SK-N-SH treated with all-trans-retinoic acid at 6 μM for 48 hours (cell line): ENCODE data around the gene HHATL.

Experiments used
- ARNTL ChIP-seq: fragments of 450-650 bp; formaldehyde crosslinking; IDR thresholded peaks from 2 replicates; pipeline ENCODE4 v1.5.0; 2020; ENCODE audit warnings: low read depth, mild to moderate bottlenecking, moderate library complexity, borderline replicate concordance
- ESRRG ChIP-seq: fragments of 250-450 bp; sonication (Bioruptor Pico); IDR thresholded peaks from 2 replicates; pipeline ENCODE4 v1.6.1; 2021; ENCODE audit warnings: mild to moderate bottlenecking
- PATZ1 ChIP-seq: fragments of 250-450 bp; sonication (Bioruptor Pico); IDR thresholded peaks from 2 replicates; pipeline ENCODE4 v1.8.0; 2020; ENCODE audit warnings: mild to moderate bottlenecking, moderate library complexity, borderline replicate concordance
- POU6F1 ChIP-seq: fragments of 250-450 bp; sonication (Bioruptor Pico); IDR thresholded peaks from 2 replicates; pipeline ENCODE4 v1.8.0; 2021; ENCODE audit warnings: low read depth, mild to moderate bottlenecking, moderate library complexity, borderline replicate concordance
- RARB ChIP-seq: fragments of 250-450 bp; sonication (Bioruptor Pico); IDR thresholded peaks from 2 replicates; pipeline ENCODE4 v1.8.0; 2021; ENCODE audit warnings: mild to moderate bottlenecking, moderate library complexity
- ZC3H10 ChIP-seq: fragments of 250-450 bp; sonication (Bioruptor Pico); IDR thresholded peaks from 2 replicates; pipeline ENCODE4 v1.5.1; 2021; ENCODE audit warnings: mild to moderate bottlenecking, moderate library complexity
- ZNF565 ChIP-seq: fragments of 450-650 bp; formaldehyde crosslinking; conservative IDR thresholded peaks from 2 replicates; pipeline ENCODE4 v1.5.0; 2020; ENCODE audit warnings: low read depth, mild to moderate bottlenecking, moderate library complexity

GRCh38 chr3:42717306-42717705 lies 14.7 kb upstream of the HHATL start:
- TF ChIP-seq RARB (no peak), ZNF565 (CRISPR knock-in tag) (no peak), PATZ1 (CRISPR knock-in tag) (no peak), ZC3H10 (CRISPR knock-in tag) (no peak), POU6F1 (CRISPR knock-in tag) (no peak), ARNTL (no peak), ESRRG (CRISPR knock-in tag) (no peak)
